GM23338 (cell line): ENCODE data around the gene FOXL1.

Experiments used
- CTCF ChIP-seq, 2 experiments: fragments of 200-600 bp in 1 of 2; sonication (generic) in 1 of 2; conservative IDR thresholded peaks; 2 replicates each; pipeline versions ENCODE4 v1.5.1 to v1.6.1; 2016 to 2017; ENCODE audit warnings: antibody characterized with exemption in 2 of 2, low read depth in 2 of 2, mild to moderate bottlenecking in 2 of 2, moderate library complexity in 1 of 2
- EZH2 ChIP-seq: fragments of 200-600 bp; sonication (generic); IDR thresholded peaks from one replicate; pipeline ENCODE4 v1.8.0; 2017; ENCODE audit warnings: antibody characterized with exemption, mild to moderate bottlenecking, low read depth; ENCODE audit not compliant: unreplicated experiment
- NANOG ChIP-seq: IDR thresholded peaks from 2 replicates; pipeline ENCODE4 v1.6.1; 2016; ENCODE audit warnings: antibody characterized with exemption, borderline replicate concordance

- TF ChIP-seq CTCF (conservative IDR thresholded peaks at IDR 0.05; ENCODE audit: low read depth in 2 of 2) (no peak), NANOG (no peak), EZH2 (no peak)
Observed at GRCh38 chr16:86609661-86610060, 31.3 kb downstream of the FOXL1 start.
